Ishikawa (cell line): ENCODE data around the gene KRTAP10-3.

ENCODE experiments used
- CEBPB ChIP-seq: IDR thresholded peaks from 2 replicates; pipeline ENCODE4 v1.6.1; 2012
- CREB1 ChIP-seq: IDR thresholded peaks from 2 replicates; pipeline ENCODE4 v1.6.1; 2012; ENCODE audit warnings: low read depth
- EGR1 ChIP-seq: IDR thresholded peaks from 2 replicates; pipeline ENCODE4 v1.6.1; 2012
- EP300 ChIP-seq: IDR thresholded peaks from 2 replicates; pipeline ENCODE4 v1.6.1; 2012; ENCODE audit warnings: borderline replicate concordance
- FOXM1 ChIP-seq: IDR thresholded peaks from 2 replicates; pipeline ENCODE4 v1.6.1; 2012; ENCODE audit warnings: low read depth, borderline replicate concordance
- NFIC ChIP-seq: IDR thresholded peaks from 2 replicates; pipeline ENCODE4 v1.6.1; 2012
- RAD21 ChIP-seq: IDR thresholded peaks from 2 replicates; pipeline ENCODE4 v1.6.1; 2012; ENCODE audit warnings: low read depth
- TAF1 ChIP-seq: IDR thresholded peaks from 2 replicates; pipeline ENCODE4 v1.6.1; 2012; ENCODE audit warnings: low read depth, mild to moderate bottlenecking
- TCF12 ChIP-seq: IDR thresholded peaks from 2 replicates; pipeline ENCODE4 v1.6.1; 2012; ENCODE audit warnings: low read depth
- TEAD4 ChIP-seq: IDR thresholded peaks from 2 replicates; pipeline ENCODE4 v1.6.1; 2012
- YY1 ChIP-seq: IDR thresholded peaks from 2 replicates; pipeline ENCODE4 v1.6.1; 2012; ENCODE audit warnings: low read depth
- ZBTB7A ChIP-seq: IDR thresholded peaks from 2 replicates; pipeline ENCODE4 v1.6.1; 2012; ENCODE audit warnings: low read depth
- TF ChIP-seq, protein P1 (sequence below): IDR thresholded peaks from 2 replicates; pipeline ENCODE4 v1.6.1; 2012
- TF ChIP-seq, protein P2 (sequence below): IDR thresholded peaks from 2 replicates; pipeline ENCODE4 v1.6.1; 2012; ENCODE audit warnings: low read depth, mild to moderate bottlenecking
- TF ChIP-seq, protein P3 (sequence below): IDR thresholded peaks from 2 replicates; pipeline ENCODE4 v1.6.1; 2012

KRTAP10-3 gene

DNA sequence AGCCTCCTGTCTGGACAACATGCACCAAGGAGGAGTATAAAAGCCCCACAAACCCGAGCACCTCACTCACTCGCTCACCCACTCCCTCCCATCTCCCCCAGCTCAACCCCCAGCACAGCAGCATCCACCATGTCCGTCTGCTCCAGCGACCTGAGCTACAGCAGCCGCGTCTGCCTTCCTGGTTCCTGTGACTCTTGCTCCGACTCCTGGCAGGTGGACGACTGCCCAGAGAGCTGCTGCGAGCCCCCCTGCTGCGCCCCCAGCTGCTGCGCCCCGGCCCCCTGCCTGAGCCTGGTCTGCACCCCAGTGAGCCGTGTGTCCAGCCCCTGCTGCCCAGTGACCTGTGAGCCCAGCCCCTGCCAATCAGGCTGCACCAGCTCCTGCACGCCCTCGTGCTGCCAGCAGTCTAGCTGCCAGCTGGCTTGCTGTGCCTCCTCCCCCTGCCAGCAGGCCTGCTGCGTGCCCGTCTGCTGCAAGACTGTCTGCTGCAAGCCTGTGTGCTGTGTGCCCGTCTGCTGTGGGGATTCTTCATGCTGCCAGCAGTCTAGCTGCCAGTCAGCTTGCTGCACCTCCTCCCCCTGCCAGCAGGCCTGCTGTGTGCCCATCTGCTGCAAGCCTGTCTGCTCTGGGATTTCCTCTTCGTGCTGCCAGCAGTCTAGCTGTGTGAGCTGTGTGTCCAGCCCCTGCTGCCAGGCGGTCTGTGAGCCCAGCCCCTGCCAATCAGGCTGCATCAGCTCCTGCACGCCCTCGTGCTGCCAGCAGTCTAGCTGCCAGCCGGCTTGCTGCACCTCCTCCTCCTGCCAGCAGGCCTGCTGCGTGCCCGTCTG, 15.2 kb upstream of the KRTAP10-3 start, which contains the start of gene KRTAP10-4:
Gene KRTAP10-4, plus strand, starts transcription at position 100 of the 827 bp plus-strand sequence. Its CDS starts 30 bp downstream, at position 130.
- TF ChIP-seq TEAD4, result peak; percentile 28; the same call in 1 of the 2 replicates
- TF ChIP-seq TCF12, result peak; percentile 60
- peak; percentile 78 for TF ChIP-seq NFIC
- peak; percentile 43; the same call in 1 of the 2 replicates for TF ChIP-seq EP300

DNA sequence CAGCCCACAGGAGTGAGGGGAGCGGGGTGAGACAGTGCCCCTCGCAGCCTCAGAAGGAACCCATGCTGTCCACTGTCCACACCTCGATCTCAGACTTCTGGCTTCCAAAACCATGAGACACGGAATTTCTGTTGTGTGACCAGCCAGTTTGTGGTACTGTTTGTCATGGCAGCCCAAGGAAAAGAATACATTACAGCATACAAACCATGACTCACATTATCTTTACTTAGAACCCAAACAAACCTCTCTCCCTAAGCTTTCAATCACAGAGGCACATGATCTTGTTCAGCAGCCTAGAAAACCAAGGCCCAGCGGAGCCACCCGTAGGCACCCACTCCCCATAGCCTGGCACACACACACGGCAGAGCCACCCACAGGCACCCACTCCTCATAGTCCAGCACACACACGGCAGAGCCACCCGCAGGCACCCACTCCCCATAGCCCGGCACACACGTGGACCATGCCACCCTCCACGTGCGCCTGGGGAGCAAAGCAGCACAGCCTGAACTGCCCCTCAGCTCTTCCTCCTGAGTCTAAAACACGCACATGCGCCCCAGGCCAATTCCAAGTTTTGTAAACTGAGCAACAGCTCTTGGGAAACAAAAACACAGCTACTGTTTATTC, 14.5 kb upstream of the KRTAP10-3 start:
- TF ChIP-seq EGR1 (no peak), TCF12 (no peak), TEAD4 (no peak), FOXM1 (no peak), RAD21 (no peak), ZBTB7A (no peak), YY1 (no peak), TAF1 (no peak), NFIC (no peak), EP300 (no peak), CEBPB (no peak), CREB1 (no peak)
- TF ChIP-seq, protein P1, sequence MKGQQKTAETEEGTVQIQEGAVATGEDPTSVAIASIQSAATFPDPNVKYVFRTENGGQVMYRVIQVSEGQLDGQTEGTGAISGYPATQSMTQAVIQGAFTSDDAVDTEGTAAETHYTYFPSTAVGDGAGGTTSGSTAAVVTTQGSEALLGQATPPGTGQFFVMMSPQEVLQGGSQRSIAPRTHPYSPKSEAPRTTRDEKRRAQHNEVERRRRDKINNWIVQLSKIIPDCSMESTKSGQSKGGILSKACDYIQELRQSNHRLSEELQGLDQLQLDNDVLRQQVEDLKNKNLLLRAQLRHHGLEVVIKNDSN, result no peak
- TF ChIP-seq, protein P2, sequence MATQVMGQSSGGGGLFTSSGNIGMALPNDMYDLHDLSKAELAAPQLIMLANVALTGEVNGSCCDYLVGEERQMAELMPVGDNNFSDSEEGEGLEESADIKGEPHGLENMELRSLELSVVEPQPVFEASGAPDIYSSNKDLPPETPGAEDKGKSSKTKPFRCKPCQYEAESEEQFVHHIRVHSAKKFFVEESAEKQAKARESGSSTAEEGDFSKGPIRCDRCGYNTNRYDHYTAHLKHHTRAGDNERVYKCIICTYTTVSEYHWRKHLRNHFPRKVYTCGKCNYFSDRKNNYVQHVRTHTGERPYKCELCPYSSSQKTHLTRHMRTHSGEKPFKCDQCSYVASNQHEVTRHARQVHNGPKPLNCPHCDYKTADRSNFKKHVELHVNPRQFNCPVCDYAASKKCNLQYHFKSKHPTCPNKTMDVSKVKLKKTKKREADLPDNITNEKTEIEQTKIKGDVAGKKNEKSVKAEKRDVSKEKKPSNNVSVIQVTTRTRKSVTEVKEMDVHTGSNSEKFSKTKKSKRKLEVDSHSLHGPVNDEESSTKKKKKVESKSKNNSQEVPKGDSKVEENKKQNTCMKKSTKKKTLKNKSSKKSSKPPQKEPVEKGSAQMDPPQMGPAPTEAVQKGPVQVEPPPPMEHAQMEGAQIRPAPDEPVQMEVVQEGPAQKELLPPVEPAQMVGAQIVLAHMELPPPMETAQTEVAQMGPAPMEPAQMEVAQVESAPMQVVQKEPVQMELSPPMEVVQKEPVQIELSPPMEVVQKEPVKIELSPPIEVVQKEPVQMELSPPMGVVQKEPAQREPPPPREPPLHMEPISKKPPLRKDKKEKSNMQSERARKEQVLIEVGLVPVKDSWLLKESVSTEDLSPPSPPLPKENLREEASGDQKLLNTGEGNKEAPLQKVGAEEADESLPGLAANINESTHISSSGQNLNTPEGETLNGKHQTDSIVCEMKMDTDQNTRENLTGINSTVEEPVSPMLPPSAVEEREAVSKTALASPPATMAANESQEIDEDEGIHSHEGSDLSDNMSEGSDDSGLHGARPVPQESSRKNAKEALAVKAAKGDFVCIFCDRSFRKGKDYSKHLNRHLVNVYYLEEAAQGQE, result no peak
- TF ChIP-seq, protein P3, sequence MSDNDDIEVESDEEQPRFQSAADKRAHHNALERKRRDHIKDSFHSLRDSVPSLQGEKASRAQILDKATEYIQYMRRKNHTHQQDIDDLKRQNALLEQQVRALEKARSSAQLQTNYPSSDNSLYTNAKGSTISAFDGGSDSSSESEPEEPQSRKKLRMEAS, result no peak

DNA sequence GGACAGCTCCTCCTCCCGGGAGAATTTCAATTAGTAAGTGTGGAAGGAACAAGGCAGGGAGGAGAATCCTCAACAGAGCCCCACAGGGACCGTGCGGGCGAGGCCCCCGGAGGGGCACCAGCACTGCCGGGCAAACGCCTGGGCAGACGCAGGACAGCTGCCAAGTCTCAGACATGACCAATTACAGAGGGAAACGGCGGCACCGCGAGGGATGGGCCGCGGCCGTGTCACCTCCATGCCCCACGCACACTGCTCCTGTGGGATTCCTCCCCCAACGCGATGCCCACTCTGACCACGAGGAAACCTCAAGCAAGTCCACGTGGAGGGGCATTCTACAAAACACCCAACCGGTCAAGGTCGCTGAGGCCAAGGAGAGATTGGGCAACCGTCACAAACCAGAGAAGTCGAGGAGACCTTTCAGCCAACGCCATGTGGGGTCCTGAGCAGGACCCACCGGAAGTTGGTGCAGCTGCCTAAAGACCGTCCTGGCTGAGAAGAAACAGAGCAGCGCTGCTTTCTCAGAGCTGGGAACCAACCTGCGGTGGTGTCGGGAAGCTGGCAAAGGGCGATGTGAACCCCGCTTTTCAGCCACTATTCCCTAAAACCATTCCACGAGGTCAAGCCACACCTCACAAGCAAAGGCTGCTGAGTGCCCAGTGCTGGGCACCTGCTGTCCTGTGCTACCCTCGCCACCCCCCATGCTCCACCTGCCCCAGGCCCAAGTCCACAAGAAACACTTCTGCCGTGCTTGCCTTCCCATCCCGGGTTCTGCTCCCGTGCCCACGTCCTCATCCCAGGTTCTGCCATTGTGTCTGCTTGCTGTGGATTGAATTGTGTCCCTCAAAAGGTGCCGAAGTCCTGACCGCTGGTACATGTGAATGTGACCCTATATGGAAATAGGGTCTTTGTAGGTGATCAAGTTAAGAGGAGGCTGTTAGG, 13.5 kb upstream of the KRTAP10-3 start:
- TF ChIP-seq CEBPB (no peak), RAD21 (no peak), FOXM1 (no peak), ZBTB7A (no peak), TEAD4 (no peak), EGR1 (no peak), TAF1 (no peak)
- TF ChIP-seq, protein P2, result no peak
- TF ChIP-seq, protein P3, result no peak

DNA sequence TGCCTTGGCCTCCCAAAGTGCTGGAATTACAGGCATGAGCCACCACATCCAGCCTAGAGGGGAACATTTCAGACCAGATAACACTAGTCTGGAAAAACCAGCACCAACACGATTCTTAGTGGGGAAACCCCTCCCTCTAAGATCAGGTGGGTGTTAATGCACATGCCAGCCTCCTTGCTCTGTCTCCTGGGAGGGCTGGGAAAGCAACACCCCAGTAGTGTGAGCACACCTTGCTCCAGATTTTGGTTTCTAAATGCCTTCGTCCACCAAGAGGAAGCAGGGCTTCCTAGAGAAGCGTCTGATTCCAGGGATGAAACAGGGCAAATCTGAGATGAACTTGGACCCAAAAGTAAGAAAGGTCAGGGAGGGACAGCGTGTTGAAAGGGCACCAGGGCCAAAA, 12.7 kb upstream of the KRTAP10-3 start:
- TF ChIP-seq ZBTB7A, result no peak
- TF ChIP-seq EGR1, result no peak
- no peak for TF ChIP-seq CREB1

DNA sequence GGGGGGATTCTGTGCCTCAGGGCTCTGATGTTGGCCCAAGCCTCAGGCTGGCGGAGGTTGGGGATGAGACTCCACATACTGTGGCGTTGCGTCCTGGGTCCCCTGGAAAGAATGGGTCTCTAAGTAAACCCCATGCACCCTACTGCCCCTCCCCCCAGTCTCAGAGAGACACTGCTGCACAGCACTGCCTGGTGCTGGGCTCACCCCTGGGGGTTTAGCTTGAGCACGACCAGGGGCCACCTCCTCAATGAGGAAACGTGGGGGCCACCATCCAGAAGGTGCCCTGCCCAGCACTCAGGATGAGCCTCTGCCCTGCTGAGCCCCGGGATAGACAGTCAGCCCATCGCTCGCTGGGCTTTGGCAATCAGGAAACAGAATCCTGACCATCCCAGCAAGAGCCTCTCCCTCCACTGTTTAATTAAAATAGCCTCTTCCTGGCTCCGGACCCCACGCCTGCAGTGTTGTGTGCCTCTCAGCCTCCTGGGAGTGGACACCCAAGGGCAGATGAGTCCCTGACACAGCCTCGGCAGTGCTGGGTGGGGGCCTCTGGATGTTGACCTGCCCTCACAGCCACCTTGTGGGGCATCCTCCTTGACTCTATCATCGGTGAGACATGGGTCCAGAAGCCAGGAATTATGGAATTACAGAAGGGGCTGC, 11.4 kb upstream of the KRTAP10-3 start:
- TF ChIP-seq ZBTB7A (no peak), EGR1 (no peak), NFIC (no peak)
